Keratinocyte (primary cell): ENCODE measurements around the gene PCK2. TPM values are rescaled to one million over a fixed set of nuclear protein-coding genes. Genes with fewer than 3 reads are reported as not detected.
A peak's percentile ranks its signal among the peaks of the same experiment; 100 is the strongest.

Experiments used
- DNase-seq: peaks from one replicate; pipeline ENCODE4 v3.0.0-alpha.2; 2011; ENCODE audit warnings: low read depth, missing footprints, low spot score
- FAIRE-seq: peaks from 2 replicates; lab custom pipeline; 2011; peaks lifted over from hg19 to GRCh38; lab: Jason Lieb, UNC
- H2AFZ ChIP-seq: 2 replicates; pipeline ENCODE4 v1.6.0; 2012; ENCODE audit warnings: low read length, control low read depth, inconsistent platforms; ENCODE audit not compliant: control insufficient read depth
- H3K27ac ChIP-seq: 2 replicates; pipeline ENCODE4 v1.5.1; 2011; ENCODE audit warnings: low read length; ENCODE audit not compliant: control insufficient read depth, insufficient read depth
- H3K27me3 ChIP-seq: 3 replicates; pipeline ENCODE4 v1.6.0; 2011; ENCODE audit warnings: low read length; ENCODE audit not compliant: control insufficient read depth, insufficient read depth; ENCODE audit errors: extremely low read depth
- H3K36me3 ChIP-seq, 2 experiments: 2 replicates in 1 of 2; 3 replicates in 1 of 2; pipeline ENCODE4 v1.5.1; 2011; ENCODE audit warnings: low read length in 2 of 2, mild to moderate bottlenecking in 1 of 2; ENCODE audit not compliant: control insufficient read depth in 2 of 2, insufficient read depth in 2 of 2; ENCODE audit errors: extremely low read depth in 1 of 2
- H3K4me1 ChIP-seq: 3 replicates; pipeline ENCODE4 v1.5.1; 2011; ENCODE audit warnings: low read length; ENCODE audit not compliant: control insufficient read depth, insufficient read depth; ENCODE audit errors: extremely low read depth
- H3K4me2 ChIP-seq: 3 replicates; pipeline ENCODE4 v1.6.0; 2011; ENCODE audit warnings: low read depth, low read length; ENCODE audit not compliant: control insufficient read depth, insufficient read depth; ENCODE audit errors: extremely low read depth
- H3K4me3 ChIP-seq, 3 experiments: fragments of 200-600 bp in 1 of 3; sonication (generic) in 1 of 3; 2 replicates in 2 of 3; 3 replicates in 1 of 3; pipeline ENCODE4 v1.5.1; 2011 to 2016; ENCODE audit warnings: low read length in 3 of 3, mild to moderate bottlenecking in 3 of 3, control low read depth in 2 of 3, inconsistent platforms in 1 of 3, low read depth in 1 of 3, mixed read lengths in 1 of 3, mixed run types in 1 of 3, moderate library complexity in 1 of 3; ENCODE audit not compliant: control insufficient read depth in 2 of 3, insufficient read depth in 2 of 3; ENCODE audit errors: extremely low read depth in 1 of 3
- H3K79me2 ChIP-seq: 2 replicates; pipeline ENCODE4 v1.6.0; 2012; ENCODE audit warnings: low read length; ENCODE audit not compliant: control insufficient read depth, insufficient read depth
- H3K9ac ChIP-seq: 3 replicates; pipeline ENCODE4 v1.6.0; 2011; ENCODE audit warnings: low read length; ENCODE audit not compliant: control insufficient read depth, insufficient read depth; ENCODE audit errors: extremely low read depth
- H3K9me1 ChIP-seq: 3 replicates; pipeline ENCODE4 v1.6.0; 2011; ENCODE audit warnings: low read length; ENCODE audit not compliant: control insufficient read depth, insufficient read depth; ENCODE audit errors: extremely low read depth
- H3K9me3 ChIP-seq: 2 replicates; pipeline ENCODE4 v1.5.1; 2012; ENCODE audit warnings: low read depth, low read length; ENCODE audit not compliant: control insufficient read depth
- H4K20me1 ChIP-seq: 3 replicates; pipeline ENCODE4 v1.6.0; 2011; ENCODE audit warnings: low read length; ENCODE audit not compliant: control insufficient read depth, insufficient read depth; ENCODE audit errors: extremely low read depth
- EZH2 ChIP-seq: IDR thresholded peaks from one replicate; pipeline ENCODE4 v1.6.1; 2012; ENCODE audit warnings: inconsistent platforms, mild to moderate bottlenecking, low read length, moderate library complexity
- dilution Hi-C: fragments of 300-500 bp; cut with MboI; formaldehyde crosslinking; loops from one replicate; pipeline ENCODE4 v1.7.0; 2020; ENCODE audit warnings: low sequenced_read_pairs; ENCODE audit not compliant: extremely low pct_ligation_motif_present
- polyA plus RNA-seq, 5 experiments: library from polyadenylated mRNA; depleted of rRNA in 3 of 5; stranded (reverse) in 3 of 5; stranded (forward) in 1 of 5; unstranded in 1 of 5; fragments of >200 nt; gene quantifications; 1 replicate in 1 of 5; 2 replicates in 3 of 5; 3 replicates in 1 of 5; pipeline versions ENCODE4 v1.2.1 to v1.2.3, GENCODE V29; 2011 to 2012; ENCODE audit warnings: missing spikeins in 2 of 5, low read depth in 1 of 5, low replicate concordance in 1 of 5
- TF ChIP-seq, protein P1 (sequence below), 3 experiments: IDR thresholded peaks in 1 of 3; conservative IDR thresholded peaks in 1 of 3; optimal IDR thresholded peaks in 1 of 3; 2 replicates in 2 of 3; 3 replicates in 1 of 3; pipeline versions ENCODE3 to v1.5.1; 2011; ENCODE audit warnings: low read length in 3 of 3, mild to moderate bottlenecking in 3 of 3, moderate library complexity in 2 of 3, control low read depth in 1 of 3, inconsistent platforms in 1 of 3; ENCODE audit not compliant: insufficient read depth in 2 of 3; ENCODE audit errors: extremely low read depth in 1 of 3

The PCK2 gene
- polyA plus RNA-seq, 1 donor (not counting 4 experiments of a cell fraction or from before 2014, with no cell fraction given): 16.6 TPM

DNA sequence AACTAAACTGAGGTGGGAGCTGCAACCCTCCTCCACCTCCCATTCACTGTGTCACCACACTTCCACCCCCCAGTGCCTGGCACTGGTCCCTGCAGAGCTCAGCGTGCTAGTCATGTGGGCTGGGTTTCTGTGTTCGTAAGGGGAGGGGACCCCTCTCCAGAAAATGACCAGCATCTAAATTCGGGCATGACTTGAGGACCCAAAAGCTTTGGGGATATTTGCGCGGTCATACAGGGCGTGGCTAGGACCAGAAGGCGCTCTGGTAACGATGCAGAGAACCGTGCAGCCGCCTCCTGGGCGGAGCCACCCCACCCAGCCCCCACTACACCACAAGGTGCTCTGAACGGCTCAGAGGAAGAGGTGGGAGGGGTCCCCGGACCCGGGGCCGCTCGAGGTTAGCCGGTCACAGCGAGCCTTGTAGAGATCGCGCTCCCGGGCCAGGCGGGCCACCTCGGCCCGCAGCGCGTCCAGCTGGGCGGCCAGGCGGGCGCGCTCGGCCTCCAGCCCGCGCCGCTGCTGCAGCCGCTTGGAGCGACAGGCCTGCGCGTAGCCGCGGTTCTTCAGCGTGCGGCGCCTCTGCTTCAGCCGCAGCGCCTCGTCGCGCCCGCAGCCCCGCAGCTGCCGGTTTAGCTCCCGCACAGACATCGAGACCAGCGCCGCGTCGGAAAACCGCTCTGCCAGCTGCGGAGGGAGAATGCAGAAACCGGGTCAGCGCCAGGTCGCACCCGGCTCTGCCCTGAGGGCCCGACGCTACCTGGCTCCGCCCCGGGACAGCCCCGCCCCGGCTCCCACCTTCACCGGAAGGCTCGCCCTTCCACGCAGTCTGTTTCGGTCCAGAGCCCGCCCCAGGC is 13.0 kb upstream of the PCK2 start:
- DNase-seq (no peak), FAIRE-seq (no peak)
- TF ChIP-seq, protein P1, sequence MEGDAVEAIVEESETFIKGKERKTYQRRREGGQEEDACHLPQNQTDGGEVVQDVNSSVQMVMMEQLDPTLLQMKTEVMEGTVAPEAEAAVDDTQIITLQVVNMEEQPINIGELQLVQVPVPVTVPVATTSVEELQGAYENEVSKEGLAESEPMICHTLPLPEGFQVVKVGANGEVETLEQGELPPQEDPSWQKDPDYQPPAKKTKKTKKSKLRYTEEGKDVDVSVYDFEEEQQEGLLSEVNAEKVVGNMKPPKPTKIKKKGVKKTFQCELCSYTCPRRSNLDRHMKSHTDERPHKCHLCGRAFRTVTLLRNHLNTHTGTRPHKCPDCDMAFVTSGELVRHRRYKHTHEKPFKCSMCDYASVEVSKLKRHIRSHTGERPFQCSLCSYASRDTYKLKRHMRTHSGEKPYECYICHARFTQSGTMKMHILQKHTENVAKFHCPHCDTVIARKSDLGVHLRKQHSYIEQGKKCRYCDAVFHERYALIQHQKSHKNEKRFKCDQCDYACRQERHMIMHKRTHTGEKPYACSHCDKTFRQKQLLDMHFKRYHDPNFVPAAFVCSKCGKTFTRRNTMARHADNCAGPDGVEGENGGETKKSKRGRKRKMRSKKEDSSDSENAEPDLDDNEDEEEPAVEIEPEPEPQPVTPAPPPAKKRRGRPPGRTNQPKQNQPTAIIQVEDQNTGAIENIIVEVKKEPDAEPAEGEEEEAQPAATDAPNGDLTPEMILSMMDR (optimal IDR thresholded peaks at IDR 0.05 in 1 of 3, IDR thresholded peaks at IDR 0.05 in 1 of 3, conservative IDR thresholded peaks at IDR 0.05 in 1 of 3; ENCODE audit: extremely low read depth in 1 of 3, insufficient read depth in 2 of 3, low read length in 3 of 3): no peak
- TF ChIP-seq EZH2: no peak
- Histone ChIP-seq H4K20me1 (no peaks in the 10 kb centered on the region), H3K79me2 (no peaks in the 10 kb centered on the region), H3K36me3 (no peaks in the 10 kb centered on the region), H3K9ac (peak overlapping the region; percentile 22), H3K9me3 (no peaks in the 10 kb centered on the region), H3K9me1 (no peaks in the 10 kb centered on the region), H3K4me1 (peaks cover 5% of the 10 kb centered on the region), H3K4me2 (peak overlapping the region; percentile 86), H3K27ac (no peak overlapping the region), H3K4me3 (peak overlapping the region; percentile 41 to 73 (median 56)), H2AFZ (peak overlapping the region; percentile 82), H3K27me3 (peaks cover 14% of the 10 kb centered on the region)
- dilution Hi-C loops: no loop called here

GRCh38 chr14:24081739-24082211 is 12.3 kb upstream of the PCK2 start:
- H3K4me1 ChIP-seq: peaks cover 5% of the 10 kb centered on the region
- no peaks in the 10 kb centered on the region for H4K20me1 ChIP-seq
- no peaks in the 10 kb centered on the region for H3K9me3 ChIP-seq
- no peak for DNase-seq
- peak overlapping the region; percentile 86 for H3K4me2 ChIP-seq
- no peak for FAIRE-seq
- dilution Hi-C loops: no loop called here
- H3K36me3 ChIP-seq: no peaks in the 10 kb centered on the region
- TF ChIP-seq, protein P1 (optimal IDR thresholded peaks at IDR 0.05 in 1 of 3, IDR thresholded peaks at IDR 0.05 in 1 of 3, conservative IDR thresholded peaks at IDR 0.05 in 1 of 3; ENCODE audit: extremely low read depth in 1 of 3, insufficient read depth in 2 of 3, low read length in 3 of 3): no peak
- TF ChIP-seq EZH2: no peak
- no peak overlapping the region for H3K9ac ChIP-seq
- H2AFZ ChIP-seq: no peak overlapping the region
- no peaks in the 10 kb centered on the region for H3K79me2 ChIP-seq
- H3K4me3 ChIP-seq: peak overlapping the region in 1 of 3 experiments; percentile 41
- no peaks in the 10 kb centered on the region for H3K9me1 ChIP-seq
- no peak overlapping the region for H3K27ac ChIP-seq
- H3K27me3 ChIP-seq: peaks cover 14% of the 10 kb centered on the region
